ENCODE measurements around the gene XRCC5.

The XRCC5 gene

GRCh38 chr2:216101109-216101508 lies 8.0 kb upstream of the XRCC5 start:
- TF ChIP-seq CTCF (conservative IDR thresholded peaks at IDR 0.05; ENCODE audit: low read length), result no peak
- no peak overlapping the region for H3K4me3 ChIP-seq (ENCODE audit: low read length)

GRCh38 chr2:216103213-216103612 lies 5.9 kb upstream of the XRCC5 start:
- H3K4me3 ChIP-seq (ENCODE audit: low read length), result no peak overlapping the region
- no peak for TF ChIP-seq CTCF (conservative IDR thresholded peaks at IDR 0.05; ENCODE audit: low read length)
- DNase-seq (ENCODE audit: low read depth), result no peak

More at GRCh38 chr2:216101109-216101508, 8.0 kb upstream of the XRCC5 start:
- no peak for DNase-seq (ENCODE audit: low read depth)

GRCh38 chr2:216104691-216105090 lies 4.5 kb upstream of the XRCC5 start:
- no peak for TF ChIP-seq CTCF (conservative IDR thresholded peaks at IDR 0.05; ENCODE audit: low read length)
- no peak for DNase-seq (ENCODE audit: low read depth)
- no peak overlapping the region for H3K4me3 ChIP-seq (ENCODE audit: low read length)

- no peak overlapping the region for H3K4me3 ChIP-seq (ENCODE audit: low read length)
- no peak for TF ChIP-seq CTCF (conservative IDR thresholded peaks at IDR 0.05; ENCODE audit: low read length)
- DNase-seq (ENCODE audit: low read depth), result no peak
These were observed 1.8 kb upstream of the XRCC5 start for GRCh38 chr2:216107320-216107719.

GRCh38 chr2:216107760-216108159 lies 1.4 kb upstream of the XRCC5 start:
- TF ChIP-seq CTCF (conservative IDR thresholded peaks at IDR 0.05; ENCODE audit: low read length), result no peak

GRCh38 chr2:216108310-216108966 lies 710 bp upstream of the XRCC5 start:
- no peak for DNase-seq (ENCODE audit: low read depth)
- TF ChIP-seq CTCF (conservative IDR thresholded peaks at IDR 0.05; ENCODE audit: low read length), result no peak
- H3K4me3 ChIP-seq (ENCODE audit: low read length), result peak overlapping the region; percentile 54

More at GRCh38 chr2:216107760-216108159, 1.4 kb upstream of the XRCC5 start:
- no peak overlapping the region for H3K4me3 ChIP-seq (ENCODE audit: low read length)
- DNase-seq (ENCODE audit: low read depth), result no peak

GRCh38 chr2:216109962-216110614 lies 940 bp downstream of the XRCC5 start:
- H3K4me3 ChIP-seq (ENCODE audit: low read length), result peak overlapping the region; percentile 98
- peak; percentile 76 for DNase-seq (ENCODE audit: low read depth)
- TF ChIP-seq CTCF (conservative IDR thresholded peaks at IDR 0.05; ENCODE audit: low read length), result peak; percentile 70

Measured in AG10803 (cell line).